Heart left ventricle (tissue), 13 donors: Measurements from ENCODE around the gene TMEM167A.

Experiments used
- POLR2A ChIP-seq, 2 donors: fragments of 450-650 bp; IDR thresholded peaks; one replicate each; pipeline ENCODE4 v1.6.1; 2017; ENCODE audit warnings: antibody characterized with exemption in 2 of 2, mild to moderate bottlenecking in 2 of 2, moderate library complexity in 2 of 2
- TF ChIP-seq, protein P1 (sequence below), 12 donors: fragments of 200-600 bp; sonication (generic) in 4 of 12; IDR thresholded peaks; one replicate each; pipeline versions ENCODE4 v1.5.0 to v1.8.0; 2018 to 2022; ENCODE audit warnings: antibody characterized with exemption in 12 of 12, mild to moderate bottlenecking in 5 of 12
- donor health status: ischemic (EF 13 %, LVEDD 7.1; RV severe dilation, severe dysfunction).
- donor health status: DM: no; HTN: yes; CAD: no.
- donor health status: DM: no; HTN: no; CAD: no.
- donor health status: ischemic (EF 25% LVEDD 6.9; RV normal size, moderate dysfunction).
- donor health status: ischemic (EF 25% LVEDD 5.7; RV mildly dilated, moderate dysfunction).
- donor health status: ischemic (EF 35%, LVEDD 5.7; RV mildly dilated, moderate dysfunction).
- donor health status: nonischemic (EF 11% LVEDD 7.7; RV severe dilation, severe dysfunction).
- donor health status: DM: yes; HTN: yes; CAD: no.
- donor health status: PGD.
- donor health status: ischemic (EF 29% LVEDD 5.4; RV normal size, mild dysfunction).
- donor health status: nonischemic (EF 23%, LVEDD 6.1; RV moderate dilation, normal function).

DNA sequence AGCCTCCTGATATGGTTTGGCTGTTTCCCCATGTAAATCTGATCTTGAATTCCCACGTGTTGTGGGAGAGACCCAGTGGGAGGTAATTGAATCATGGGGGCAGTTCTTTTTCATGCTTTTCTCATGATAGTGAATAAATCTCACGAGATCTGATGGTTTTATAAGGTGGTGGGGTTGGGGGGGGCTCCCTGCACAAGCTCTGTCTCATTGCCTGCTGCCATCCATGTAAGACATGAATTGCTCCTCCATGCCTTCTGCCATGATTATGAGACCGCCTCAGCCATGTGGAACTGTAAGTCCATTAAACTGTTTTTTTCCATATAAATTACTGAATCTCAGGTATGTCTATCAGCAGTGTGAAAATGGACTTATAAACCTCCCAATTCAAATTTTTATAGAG lies 13.0 kb upstream of the TMEM167A start:
- TF ChIP-seq, protein P1, sequence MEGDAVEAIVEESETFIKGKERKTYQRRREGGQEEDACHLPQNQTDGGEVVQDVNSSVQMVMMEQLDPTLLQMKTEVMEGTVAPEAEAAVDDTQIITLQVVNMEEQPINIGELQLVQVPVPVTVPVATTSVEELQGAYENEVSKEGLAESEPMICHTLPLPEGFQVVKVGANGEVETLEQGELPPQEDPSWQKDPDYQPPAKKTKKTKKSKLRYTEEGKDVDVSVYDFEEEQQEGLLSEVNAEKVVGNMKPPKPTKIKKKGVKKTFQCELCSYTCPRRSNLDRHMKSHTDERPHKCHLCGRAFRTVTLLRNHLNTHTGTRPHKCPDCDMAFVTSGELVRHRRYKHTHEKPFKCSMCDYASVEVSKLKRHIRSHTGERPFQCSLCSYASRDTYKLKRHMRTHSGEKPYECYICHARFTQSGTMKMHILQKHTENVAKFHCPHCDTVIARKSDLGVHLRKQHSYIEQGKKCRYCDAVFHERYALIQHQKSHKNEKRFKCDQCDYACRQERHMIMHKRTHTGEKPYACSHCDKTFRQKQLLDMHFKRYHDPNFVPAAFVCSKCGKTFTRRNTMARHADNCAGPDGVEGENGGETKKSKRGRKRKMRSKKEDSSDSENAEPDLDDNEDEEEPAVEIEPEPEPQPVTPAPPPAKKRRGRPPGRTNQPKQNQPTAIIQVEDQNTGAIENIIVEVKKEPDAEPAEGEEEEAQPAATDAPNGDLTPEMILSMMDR (IDR thresholded peaks at IDR 0.05) = no peak
- TF ChIP-seq POLR2A (IDR thresholded peaks at IDR 0.05) = no peak
